Measurements from ENCODE around the gene CEP104.
A peak's percentile ranks its signal among the peaks of the same experiment; 100 is the strongest.

CEP104 gene

GRCh38 chr1:3786468-3787348 lies 70.3 kb downstream of the CEP104 start:
- DNase-seq (ENCODE audit: low read depth): no peak
- H3K4me3 ChIP-seq (ENCODE audit: low read depth, low read length): no peak overlapping the region

- no peak for DNase-seq (ENCODE audit: low read depth)
- H3K4me3 ChIP-seq (ENCODE audit: low read depth, low read length): no peak overlapping the region
These were observed 71.4 kb downstream of the CEP104 start for GRCh38 chr1:3785456-3786157.

GRCh38 chr1:3785045-3785444 lies 72.0 kb downstream of the CEP104 start:
- no peak for DNase-seq (ENCODE audit: low read depth)
- H3K4me3 ChIP-seq (ENCODE audit: low read depth, low read length): no peak overlapping the region

- DNase-seq (ENCODE audit: low read depth): no peak
These were observed 73.1 kb downstream of the CEP104 start for GRCh38 chr1:3783651-3784474.

GRCh38 chr1:3780901-3781300 lies 76.1 kb downstream of the CEP104 start:
- H3K4me3 ChIP-seq (ENCODE audit: low read depth, low read length): no peak overlapping the region
- no peak for DNase-seq (ENCODE audit: low read depth)

More at GRCh38 chr1:3783651-3784474, 73.1 kb downstream of the CEP104 start:
- no peak overlapping the region for H3K4me3 ChIP-seq (ENCODE audit: low read depth, low read length)

GRCh38 chr1:3779912-3780416 lies 77.0 kb downstream of the CEP104 start:
- no peak overlapping the region for H3K4me3 ChIP-seq (ENCODE audit: low read depth, low read length)
- DNase-seq (ENCODE audit: low read depth): no peak

GRCh38 chr1:3779265-3779911 lies 77.6 kb downstream of the CEP104 start:
- DNase-seq (ENCODE audit: low read depth): no peak
- no peak overlapping the region for H3K4me3 ChIP-seq (ENCODE audit: low read depth, low read length)

GRCh38 chr1:3778590-3779264 lies 78.3 kb downstream of the CEP104 start:
- no peak overlapping the region for H3K4me3 ChIP-seq (ENCODE audit: low read depth, low read length)
- DNase-seq (ENCODE audit: low read depth): no peak

GRCh38 chr1:3777647-3778589 lies 79.1 kb downstream of the CEP104 start:
- no peak overlapping the region for H3K4me3 ChIP-seq (ENCODE audit: low read depth, low read length)
- no peak for DNase-seq (ENCODE audit: low read depth)

GRCh38 chr1:3777078-3777547 lies 79.9 kb downstream of the CEP104 start:
- no peak for DNase-seq (ENCODE audit: low read depth)
- H3K4me3 ChIP-seq (ENCODE audit: low read depth, low read length): no peak overlapping the region

GRCh38 chr1:3776231-3776961 lies 80.6 kb downstream of the CEP104 start:
- no peak overlapping the region for H3K4me3 ChIP-seq (ENCODE audit: low read depth, low read length)
- DNase-seq (ENCODE audit: low read depth): no peak

- no peak overlapping the region for H3K4me3 ChIP-seq (ENCODE audit: low read depth, low read length)
- DNase-seq (ENCODE audit: low read depth): peak; percentile 19
These were observed 81.4 kb downstream of the CEP104 start for GRCh38 chr1:3775490-3776230.

- H3K4me3 ChIP-seq (ENCODE audit: low read depth, low read length): no peak overlapping the region
- DNase-seq (ENCODE audit: low read depth): no peak
These were observed 82.0 kb downstream of the CEP104 start for GRCh38 chr1:3774946-3775489.

GRCh38 chr1:3774276-3774945 lies 82.6 kb downstream of the CEP104 start:
- H3K4me3 ChIP-seq (ENCODE audit: low read depth, low read length): no peak overlapping the region
- DNase-seq (ENCODE audit: low read depth): no peak

- H3K4me3 ChIP-seq (ENCODE audit: low read depth, low read length): no peak overlapping the region
These were observed 83.3 kb downstream of the CEP104 start for GRCh38 chr1:3773572-3774275.

More at GRCh38 chr1:3773572-3774275, 83.3 kb downstream of the CEP104 start:
- no peak for DNase-seq (ENCODE audit: low read depth)

Measured in skeletal muscle cell (primary cell).